Fibroblast of lung (primary cell): ENCODE measurements around the gene OR8K5. TPM values are rescaled to one million over a fixed set of nuclear protein-coding genes. Genes with fewer than 3 reads are reported as not detected.

Source experiments
- DNase-seq, 2 donors: peaks; one replicate each; pipeline versions ENCODE4 v3.0.0 to v3.0.0-alpha.2; 2010; ENCODE audit warnings: low read depth in 2 of 2
- H2AFZ ChIP-seq: 2 replicates; pipeline ENCODE4 v1.5.1; 2012; ENCODE audit warnings: low read length, control low read depth, inconsistent platforms
- H3K27ac ChIP-seq: 2 replicates; pipeline ENCODE4 v1.5.1; 2011; ENCODE audit warnings: low read length, control low read depth; ENCODE audit not compliant: insufficient read depth
- H3K27me3 ChIP-seq: 2 replicates; pipeline ENCODE4 v1.5.1; 2011; ENCODE audit warnings: mild to moderate bottlenecking, low read length; ENCODE audit not compliant: control insufficient read depth, insufficient read depth
- H3K36me3 ChIP-seq: 2 replicates; pipeline ENCODE4 v1.5.1; 2011; ENCODE audit warnings: low read length; ENCODE audit not compliant: control insufficient read depth, insufficient read depth
- H3K4me1 ChIP-seq: 2 replicates; pipeline ENCODE4 v1.5.1; 2011; ENCODE audit warnings: low read length; ENCODE audit not compliant: control insufficient read depth, insufficient read depth; ENCODE audit errors: extremely low read depth
- H3K4me2 ChIP-seq: 2 replicates; pipeline ENCODE4 v1.5.1; 2011; ENCODE audit warnings: low read length, control low read depth; ENCODE audit not compliant: insufficient read depth; ENCODE audit errors: extremely low read depth
- H3K4me3 ChIP-seq, 4 experiments: fragments of 200-600 bp in 1 of 4; sonication (generic) in 1 of 4; replicated peaks in 1 of 4; 2 replicates each; pipeline ENCODE4 v1.5.1; 2011 to 2016; ENCODE audit warnings: low read length in 4 of 4, low read depth in 3 of 4, mild to moderate bottlenecking in 3 of 4, control low read depth in 2 of 4, inconsistent platforms in 1 of 4, mixed read lengths in 1 of 4; ENCODE audit not compliant: insufficient read depth in 1 of 4; ENCODE audit errors: control extremely low read depth in 1 of 4
- H3K79me2 ChIP-seq: 2 replicates; pipeline ENCODE4 v1.5.1; 2012; ENCODE audit warnings: mild to moderate bottlenecking, low read length, inconsistent platforms; ENCODE audit not compliant: control insufficient read depth, insufficient read depth
- H3K9ac ChIP-seq: 2 replicates; pipeline ENCODE4 v1.5.1; 2011; ENCODE audit warnings: mild to moderate bottlenecking, low read length, control low read depth; ENCODE audit not compliant: insufficient read depth
- H3K9me3 ChIP-seq: 2 replicates; pipeline ENCODE4 v1.5.1; 2012; ENCODE audit warnings: low read depth, low read length; ENCODE audit not compliant: control insufficient read depth, insufficient read depth
- H4K20me1 ChIP-seq: 2 replicates; pipeline ENCODE4 v1.5.1; 2011; ENCODE audit warnings: low read length; ENCODE audit not compliant: control insufficient read depth, insufficient read depth; ENCODE audit errors: extremely low read depth
- CTCF ChIP-seq, 2 donors: IDR thresholded peaks in 1 of 2; conservative IDR thresholded peaks in 1 of 2; 1 replicate in 1 of 2; 2 replicates in 1 of 2; pipeline ENCODE4 v1.5.1; 2011 to 2012; ENCODE audit warnings: low read length in 2 of 2, control low read depth in 1 of 2, inconsistent platforms in 1 of 2, low read depth in 1 of 2, mild to moderate bottlenecking in 1 of 2
- EZH2 ChIP-seq: IDR thresholded peaks from 2 replicates; pipeline ENCODE4 v1.5.1; 2012; ENCODE audit warnings: low read length, control low read depth, mild to moderate bottlenecking; ENCODE audit errors: missing control alignments
- polyA plus RNA-seq, 2 donors: library from polyadenylated mRNA; depleted of rRNA in 1 of 2; stranded (reverse) in 1 of 2; unstranded in 1 of 2; fragments of >200 nt; gene quantifications; 2 replicates each; pipeline ENCODE4 v1.2.1, GENCODE V29; 2011 to 2012; ENCODE audit warnings: missing spikeins in 1 of 2
- total RNA-seq: library from RNA; depleted of rRNA; stranded (reverse); fragments of >200 nt; gene quantifications from 2 replicates; pipeline ENCODE4 v1.2.1, GENCODE V29; 2014

Gene OR8K5
- total and polyA plus RNA-seq, 2 donors (not counting 1 experiment from before 2014, with no cell fraction given), result not detected

GRCh38 chr11:56196705-56197104, 36.6 kb upstream of the OR8K5 start:
- Histone ChIP-seq H3K36me3 (no peaks in the 10 kb centered on the region), H4K20me1 (no peaks in the 10 kb centered on the region), H3K27me3 (no peaks in the 10 kb centered on the region), H3K9ac (no peak overlapping the region), H3K4me2 (no peak overlapping the region), H3K4me1 (no peaks in the 10 kb centered on the region), H3K79me2 (no peaks in the 10 kb centered on the region), H3K9me3 (no peaks in the 10 kb centered on the region), H3K4me3 (no peak overlapping the region), H3K27ac (no peak overlapping the region), H2AFZ (no peak overlapping the region)
- no peak for DNase-seq
- TF ChIP-seq EZH2, result no peak
- no peak for TF ChIP-seq CTCF (conservative IDR thresholded peaks at IDR 0.05 in 1 of 2, IDR thresholded peaks at IDR 0.05 in 1 of 2; ENCODE audit: low read depth in 1 of 2, low read length in 2 of 2)

GRCh38 chr11:56188602-56189001, 28.5 kb upstream of the OR8K5 start:
- no peaks in the 10 kb centered on the region for H3K36me3 ChIP-seq
- no peak overlapping the region for H3K4me2 ChIP-seq
- no peaks in the 10 kb centered on the region for H3K27me3 ChIP-seq
- no peaks in the 10 kb centered on the region for H4K20me1 ChIP-seq
- no peak overlapping the region for H3K27ac ChIP-seq
- no peaks in the 10 kb centered on the region for H3K9me3 ChIP-seq
- H2AFZ ChIP-seq, result no peak overlapping the region
- H3K4me3 ChIP-seq, result no peak overlapping the region
- H3K9ac ChIP-seq, result no peak overlapping the region
- H3K79me2 ChIP-seq, result no peaks in the 10 kb centered on the region
- no peaks in the 10 kb centered on the region for H3K4me1 ChIP-seq
- TF ChIP-seq CTCF (conservative IDR thresholded peaks at IDR 0.05 in 1 of 2, IDR thresholded peaks at IDR 0.05 in 1 of 2; ENCODE audit: low read depth in 1 of 2, low read length in 2 of 2) (no peak), EZH2 (no peak)
- DNase-seq, result no peak

- no peak for TF ChIP-seq CTCF (conservative IDR thresholded peaks at IDR 0.05 in 1 of 2, IDR thresholded peaks at IDR 0.05 in 1 of 2; ENCODE audit: low read depth in 1 of 2, low read length in 2 of 2)
- no peak for TF ChIP-seq EZH2
- no peak overlapping the region for H3K27ac ChIP-seq
- no peak overlapping the region for H2AFZ ChIP-seq
- no peak overlapping the region for H3K9ac ChIP-seq
- no peak overlapping the region for H3K4me3 ChIP-seq
- H3K4me2 ChIP-seq, result no peak overlapping the region
- no peaks in the 10 kb centered on the region for H3K9me3 ChIP-seq
- no peaks in the 10 kb centered on the region for H3K4me1 ChIP-seq
- H4K20me1 ChIP-seq, result no peaks in the 10 kb centered on the region
- no peaks in the 10 kb centered on the region for H3K79me2 ChIP-seq
- DNase-seq, result no peak
- no peaks in the 10 kb centered on the region for H3K36me3 ChIP-seq
- H3K27me3 ChIP-seq, result no peaks in the 10 kb centered on the region
Measured at GRCh38 chr11:56183459-56183858, 23.3 kb upstream of the OR8K5 start.
